Stimulated activated CD8-positive, alpha-beta memory T cell treated with anti-CD3 and anti-CD28 coated beads, Interleukin-7, amount 100 ng/mL, for 1 hour (primary cell): Measurements from ENCODE around the gene ADRA2C.
"Not testable (repeated sequence)": the region's sequence is repeated elsewhere in the genome, so short reads cannot be mapped to it uniquely, and the experiment has no call there.

Source experiments
- DNase-seq, 2 donors: peaks; one replicate each; pipeline ENCODE4 v3.0.0-alpha.2; 2020; ENCODE audit warnings: low read depth in 2 of 2

ADRA2C gene

DNA sequence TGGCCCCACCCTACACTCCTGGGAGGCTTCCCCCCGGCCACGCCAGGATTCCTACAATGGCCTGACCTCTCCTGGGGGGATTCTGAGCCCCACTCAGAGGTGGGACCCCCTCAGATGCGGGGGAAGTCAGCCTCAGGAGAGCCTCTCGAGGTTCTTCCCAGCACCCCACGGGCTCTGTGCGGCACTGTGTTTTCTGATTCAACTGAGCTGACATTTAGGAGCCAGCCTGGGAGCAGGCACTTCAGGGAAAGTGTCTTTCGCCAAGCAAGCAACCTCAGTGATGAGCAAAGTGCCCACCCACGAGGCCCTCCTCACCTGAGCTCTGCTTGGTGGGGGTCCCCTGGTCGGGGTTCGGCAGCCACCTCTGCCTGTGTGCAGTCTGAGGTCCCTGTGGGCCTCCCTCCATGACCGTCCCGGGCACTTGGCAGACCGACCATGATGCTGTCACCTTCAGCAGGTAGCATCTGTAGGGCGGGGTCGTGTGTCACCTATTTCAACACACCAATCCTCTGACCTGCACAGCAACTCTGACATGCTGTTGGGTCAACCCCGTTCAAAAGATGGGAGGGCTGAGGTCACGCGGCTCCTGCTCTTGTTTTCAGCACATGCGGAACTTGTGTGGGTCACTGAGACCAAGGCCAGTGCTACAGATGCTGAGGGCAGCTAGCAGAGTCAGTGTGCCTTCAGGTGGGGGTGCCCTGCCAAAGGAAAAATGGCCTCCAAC is 46.2 kb downstream of the ADRA2C start:
- DNase-seq, result no peak

DNA sequence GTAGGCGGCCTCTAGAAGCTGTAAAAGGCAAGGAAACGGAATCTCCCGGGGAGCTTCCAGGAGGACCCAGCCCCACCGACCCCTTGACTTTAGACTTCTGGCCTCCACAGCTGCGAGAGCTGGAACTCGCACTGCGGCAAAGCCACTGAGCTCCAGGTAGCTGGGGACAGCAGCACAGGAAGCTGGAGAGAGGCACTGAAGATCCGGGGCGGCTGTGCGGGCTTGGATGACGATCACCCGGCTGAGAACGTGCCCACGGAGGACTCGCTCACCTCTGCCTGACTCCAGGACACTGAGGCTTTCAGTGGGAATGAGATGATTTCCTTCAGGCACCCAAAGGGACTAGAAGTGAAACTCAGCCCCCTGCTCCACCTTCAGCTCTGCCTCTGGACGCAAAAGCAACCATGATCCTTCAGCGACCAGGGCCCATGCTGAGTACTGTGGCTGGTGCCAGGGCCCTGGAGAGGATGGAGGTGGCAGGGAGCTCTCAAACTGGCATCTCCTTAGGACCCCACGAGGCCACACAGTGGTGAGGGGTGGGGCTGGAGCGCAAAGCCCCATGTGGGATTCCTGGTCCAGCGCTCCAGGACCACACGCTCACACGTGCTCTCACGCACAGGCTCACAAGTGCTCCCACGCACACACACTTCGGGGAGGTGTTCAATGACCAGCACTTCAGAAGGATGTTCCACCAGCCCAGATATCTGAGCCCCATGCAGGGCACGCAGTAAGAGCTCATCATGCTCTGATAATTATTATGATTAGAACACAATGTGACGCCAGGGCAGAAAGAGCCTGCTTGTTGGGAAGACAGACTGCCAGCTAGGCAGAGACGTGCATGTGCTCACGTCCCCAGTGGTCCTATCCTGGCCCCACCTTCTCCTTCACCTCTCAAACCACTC is 47.2 kb downstream of the ADRA2C start:
- no peak for DNase-seq

DNA sequence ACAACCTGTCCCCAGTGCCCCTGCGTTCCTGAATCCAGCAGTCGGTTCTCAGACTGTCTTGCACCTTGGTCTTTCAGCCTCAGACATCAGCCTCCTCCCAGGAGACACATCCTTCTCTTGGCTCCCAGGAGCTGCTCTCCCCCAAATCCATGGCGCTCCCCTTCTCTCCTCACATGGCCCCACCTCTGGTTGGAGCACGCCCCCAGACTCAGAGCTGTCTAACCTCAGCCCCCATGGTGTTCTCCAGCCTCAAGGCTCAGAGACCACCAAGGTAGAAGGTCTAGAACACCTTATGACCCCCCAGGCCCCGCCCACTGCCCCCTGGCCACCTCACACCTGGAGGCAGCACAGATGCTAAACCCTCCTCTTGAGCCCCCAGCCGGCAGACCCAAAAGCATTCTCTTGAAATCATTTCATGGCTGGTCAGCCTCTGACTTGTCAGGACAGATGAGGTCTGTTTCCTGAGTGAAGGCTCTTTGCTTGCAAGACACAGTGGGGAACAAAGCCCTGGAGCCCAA is 47.9 kb downstream of the ADRA2C start:
- no peak for DNase-seq

DNA sequence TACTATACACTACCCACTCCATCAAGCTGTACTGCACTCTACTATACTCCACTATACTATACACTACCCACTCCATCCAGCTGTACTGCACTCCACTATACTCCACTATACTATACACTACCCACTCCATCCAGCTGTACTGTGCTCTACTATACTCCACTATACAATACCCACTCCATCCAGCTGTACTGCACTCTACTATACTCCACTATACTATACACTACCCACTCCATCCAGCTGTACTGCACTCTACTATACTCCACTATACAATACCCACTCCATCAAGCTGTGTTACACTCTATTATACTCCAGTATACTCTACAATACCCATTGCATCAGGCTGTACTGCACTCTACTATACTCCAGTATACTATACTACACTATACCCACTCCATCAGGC is 48.7 kb downstream of the ADRA2C start:
- not testable (repeated sequence) for DNase-seq

DNA sequence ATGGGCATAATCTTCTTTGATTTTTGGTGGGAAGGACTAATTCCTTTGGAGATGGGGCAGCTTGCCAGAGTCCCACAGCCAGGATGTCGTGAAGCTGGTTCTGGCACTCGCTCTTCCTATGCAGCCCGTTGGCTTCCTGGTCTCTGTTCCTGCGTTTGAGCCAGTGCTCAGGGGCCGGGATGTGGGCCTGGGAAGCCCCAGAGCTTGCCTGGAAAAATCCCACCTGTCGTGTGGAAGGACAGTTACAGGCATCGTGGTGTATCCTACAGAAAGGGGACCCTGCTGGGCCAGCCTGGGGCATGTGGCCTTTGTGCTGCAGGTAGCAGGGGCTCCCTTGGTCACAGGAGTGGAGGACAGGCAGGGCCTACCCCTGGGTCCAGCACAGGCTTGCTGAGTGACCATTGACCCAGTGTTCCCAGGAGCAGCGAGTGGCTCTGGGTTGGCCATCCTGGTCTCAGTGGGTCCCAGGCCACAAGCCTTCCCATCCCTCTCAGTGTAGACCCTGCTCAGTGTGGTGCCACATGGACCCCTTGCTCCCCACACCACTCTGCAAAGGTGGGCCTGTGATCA is 50.2 kb downstream of the ADRA2C start:
- no peak for DNase-seq

DNA sequence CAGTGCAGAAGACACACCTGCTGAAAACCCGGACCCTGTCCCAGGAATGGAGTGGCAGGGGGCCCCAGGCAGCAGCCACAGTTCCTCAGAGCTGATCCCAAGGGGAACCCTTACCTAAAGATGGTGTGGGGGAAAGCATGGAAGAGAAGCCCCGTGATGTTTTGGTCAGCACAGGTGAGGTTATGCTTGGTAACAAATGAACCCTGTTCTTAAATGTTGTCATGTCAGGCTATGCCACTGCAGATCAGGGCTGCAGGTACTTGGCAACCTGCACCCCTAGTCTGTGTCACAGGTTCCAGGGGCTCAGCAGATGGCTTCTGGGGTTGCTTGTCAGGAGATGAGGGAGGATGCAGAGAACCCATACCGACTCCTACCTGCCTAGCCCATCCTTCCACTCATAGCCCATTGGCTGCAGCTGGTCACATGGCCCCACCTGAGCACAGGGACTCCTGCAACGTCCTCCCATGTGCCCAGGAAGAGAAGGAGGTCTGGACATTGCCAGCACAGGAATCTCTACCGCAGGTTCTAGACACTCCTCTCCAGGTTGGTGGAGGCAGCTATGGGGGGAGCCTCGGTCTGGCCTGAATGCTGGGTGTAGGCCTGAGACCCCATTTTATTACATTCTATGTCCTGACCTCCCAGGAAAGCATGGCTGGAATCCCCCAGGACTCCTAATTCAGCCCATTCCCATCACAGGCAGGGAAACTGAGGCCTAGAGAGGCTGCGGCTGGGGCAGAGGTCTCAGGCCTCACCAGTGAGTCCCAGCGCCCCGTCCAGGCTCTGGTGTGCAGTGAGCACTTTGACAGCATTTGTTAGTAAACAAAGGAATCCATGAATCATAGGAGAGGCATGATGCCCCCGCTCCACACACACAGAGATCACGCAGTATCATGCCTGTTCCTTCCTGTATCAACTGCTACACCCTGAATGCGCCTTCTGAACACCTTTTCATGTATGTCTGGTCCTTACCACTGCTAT is 51.1 kb downstream of the ADRA2C start:
- DNase-seq, result no peak
